GM10847 (cell line): ENCODE measurements around the gene LRRC7.

Experiments
- POLR2A ChIP-seq: IDR thresholded peaks from 2 replicates; pipeline ENCODE4 v1.6.1; 2011; ENCODE audit not compliant: insufficient read length; ENCODE audit errors: extremely low read depth

The LRRC7 gene

GRCh38 chr1:70084314-70084915, 516.7 kb downstream of the LRRC7 start:
- no peak for TF ChIP-seq POLR2A

GRCh38 chr1:70085521-70085920, 517.8 kb downstream of the LRRC7 start:
- no peak for TF ChIP-seq POLR2A

- no peak for TF ChIP-seq POLR2A
Observed at GRCh38 chr1:70086897-70087296, 519.2 kb downstream of the LRRC7 start.

GRCh38 chr1:70090141-70090540, 522.4 kb downstream of the LRRC7 start:
- TF ChIP-seq POLR2A = no peak

- no peak for TF ChIP-seq POLR2A
Observed at GRCh38 chr1:70090875-70091274, 523.2 kb downstream of the LRRC7 start.

GRCh38 chr1:70091811-70092210, 524.1 kb downstream of the LRRC7 start:
- TF ChIP-seq POLR2A = no peak

GRCh38 chr1:70092526-70092925, 524.8 kb downstream of the LRRC7 start:
- TF ChIP-seq POLR2A = no peak

GRCh38 chr1:70093250-70093975, 525.7 kb downstream of the LRRC7 start:
- no peak for TF ChIP-seq POLR2A

- TF ChIP-seq POLR2A = no peak
Observed at GRCh38 chr1:70101231-70101630, 533.5 kb downstream of the LRRC7 start.

GRCh38 chr1:70101774-70102173, 534.1 kb downstream of the LRRC7 start:
- TF ChIP-seq POLR2A = no peak

- TF ChIP-seq POLR2A = no peak
Observed at GRCh38 chr1:70103770-70104169, 536.0 kb downstream of the LRRC7 start.

- no peak for TF ChIP-seq POLR2A
Observed at GRCh38 chr1:70109241-70109640, 541.5 kb downstream of the LRRC7 start.

GRCh38 chr1:70112838-70113237, 545.1 kb downstream of the LRRC7 start:
- no peak for TF ChIP-seq POLR2A

GRCh38 chr1:70115315-70115714, 547.6 kb downstream of the LRRC7 start:
- no peak for TF ChIP-seq POLR2A

- TF ChIP-seq POLR2A = no peak
Observed at GRCh38 chr1:70117046-70117445, 549.3 kb downstream of the LRRC7 start.

- no peak for TF ChIP-seq POLR2A
Observed at GRCh38 chr1:70134148-70134547, 566.4 kb downstream of the LRRC7 start.

GRCh38 chr1:70140343-70140742, 572.6 kb downstream of the LRRC7 start:
- TF ChIP-seq POLR2A = no peak
